ENCODE data around the gene UCHL3.

UCHL3 gene

DNA sequence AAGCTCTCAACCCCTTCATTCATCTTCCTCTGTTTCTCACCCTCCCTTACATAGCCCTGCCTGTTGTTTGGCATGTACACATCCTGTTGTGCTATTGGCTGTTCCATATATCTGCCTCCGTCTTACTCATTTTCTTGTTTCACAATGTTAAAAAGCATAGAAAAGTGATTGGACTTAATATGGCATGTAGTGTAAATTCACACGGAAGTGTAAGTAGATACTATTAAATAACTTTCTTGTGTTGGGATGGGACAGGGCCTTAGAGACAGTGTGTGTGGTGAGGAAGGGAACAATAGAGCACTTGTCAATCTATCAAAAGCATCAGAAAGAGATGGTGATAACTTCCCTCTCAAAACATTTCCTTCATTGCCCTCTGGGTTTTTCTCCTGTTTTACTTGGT is 98.9 kb downstream of the UCHL3 start:
- Histone ChIP-seq H3K9me3 (ENCODE audit: control insufficient read depth, low read length) (no peaks in the 10 kb centered on the region), H3K14ac (ENCODE audit: low read length in 2 of 2) (no peak overlapping the region), H2BK12ac (ENCODE audit: low read length in 2 of 2) (no peak overlapping the region), H3K27me3 (ENCODE audit: control insufficient read depth in 1 of 2, insufficient read depth in 1 of 2, low read length in 2 of 2) (no peaks in the 10 kb centered on the region), H2AK5ac (ENCODE audit: low read length, severe bottlenecking) (no peak overlapping the region), H3K9ac (ENCODE audit: low read length) (no peak overlapping the region), H3K4me1 (ENCODE audit: control insufficient read depth, insufficient read depth, low read depth, low read length) (peaks cover 2% of the 10 kb centered on the region), H3K4me2 (ENCODE audit: low read length, poor library complexity, severe bottlenecking) (no peak overlapping the region), H2BK15ac (ENCODE audit: low read depth, poor library complexity, severe bottlenecking) (no peak overlapping the region), H3K36me3 (ENCODE audit: control insufficient read depth in 1 of 2, insufficient read depth in 2 of 2, low read depth in 1 of 2, low read length in 2 of 2) (peaks cover 3 to 23% of the 10 kb centered on the region in 2 experiments), H4K8ac (ENCODE audit: low read length) (no peak overlapping the region), H3K4ac (ENCODE audit: low read depth in 1 of 2, low read length in 2 of 2) (no peak overlapping the region), H3K4me3 (ENCODE audit: insufficient read depth in 1 of 2, low read depth in 1 of 2, low read length in 2 of 2) (no peak overlapping the region), H3K27ac (ENCODE audit: low read length, poor library complexity, severe bottlenecking) (no peak overlapping the region), H3K18ac (ENCODE audit: low read depth in 1 of 2, low read length in 2 of 2) (no peak overlapping the region), H2BK5ac (ENCODE audit: low read depth, low read length, poor library complexity, severe bottlenecking) (no peak overlapping the region), H4K91ac (ENCODE audit: low read length) (no peak overlapping the region), H3K23ac (ENCODE audit: low read length in 2 of 2) (no peak overlapping the region), H2BK120ac (ENCODE audit: low read depth, low read length) (no peak overlapping the region), H2AFZ (ENCODE audit: low read depth, low read length) (no peak overlapping the region), H3K79me1 (replicated peaks; ENCODE audit: low read length, poor library complexity, severe bottlenecking) (peaks cover 29% of the 10 kb centered on the region)
- 100% methylated on average over 1 of the region's 2 CpGs for WGBS
- no peak for DNase-seq

DNA sequence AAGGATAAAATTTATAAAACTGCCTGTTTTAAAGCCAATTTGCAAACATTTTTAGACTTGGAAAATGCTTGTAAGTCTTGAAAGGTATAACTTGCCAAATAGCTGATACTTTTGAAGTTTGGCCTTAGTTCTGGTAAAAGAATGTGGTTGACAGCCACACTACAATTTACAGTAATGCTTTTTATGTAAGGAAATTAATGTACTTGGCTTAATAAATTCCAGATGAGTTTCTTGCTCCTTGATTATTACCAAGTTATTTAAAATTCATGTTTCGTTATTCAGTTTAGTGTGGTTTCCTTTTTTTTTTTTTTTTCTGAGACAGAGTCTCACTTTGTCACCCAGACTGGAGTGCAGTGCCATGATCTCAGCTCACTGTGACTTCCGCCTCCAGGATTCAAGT is 101.4 kb downstream of the UCHL3 start:
- Histone ChIP-seq H3K4ac (ENCODE audit: low read depth in 1 of 2, low read length in 2 of 2) (no peak overlapping the region), H4K91ac (ENCODE audit: low read length) (no peak overlapping the region), H3K4me1 (ENCODE audit: control insufficient read depth, insufficient read depth, low read depth, low read length) (peaks cover 3% of the 10 kb centered on the region), H3K79me1 (replicated peaks; ENCODE audit: low read length, poor library complexity, severe bottlenecking) (peaks cover 32% of the 10 kb centered on the region), H2BK120ac (ENCODE audit: low read depth, low read length) (no peak overlapping the region), H3K36me3 (ENCODE audit: control insufficient read depth in 1 of 2, insufficient read depth in 2 of 2, low read depth in 1 of 2, low read length in 2 of 2) (peaks cover 3 to 18% of the 10 kb centered on the region in 2 experiments), H4K8ac (ENCODE audit: low read length) (no peak overlapping the region), H2BK5ac (ENCODE audit: low read depth, low read length, poor library complexity, severe bottlenecking) (no peak overlapping the region), H3K27me3 (ENCODE audit: control insufficient read depth in 1 of 2, insufficient read depth in 1 of 2, low read length in 2 of 2) (no peaks in the 10 kb centered on the region), H3K14ac (ENCODE audit: low read length in 2 of 2) (no peak overlapping the region), H2AFZ (ENCODE audit: low read depth, low read length) (no peak overlapping the region), H2BK15ac (ENCODE audit: low read depth, poor library complexity, severe bottlenecking) (no peak overlapping the region), H3K4me2 (ENCODE audit: low read length, poor library complexity, severe bottlenecking) (no peak overlapping the region), H3K9me3 (ENCODE audit: control insufficient read depth, low read length) (no peaks in the 10 kb centered on the region), H3K27ac (ENCODE audit: low read length, poor library complexity, severe bottlenecking) (no peak overlapping the region), H2AK5ac (ENCODE audit: low read length, severe bottlenecking) (no peak overlapping the region), H3K23ac (ENCODE audit: low read length in 2 of 2) (no peak overlapping the region), H2BK12ac (ENCODE audit: low read length in 2 of 2) (no peak overlapping the region), H3K18ac (ENCODE audit: low read depth in 1 of 2, low read length in 2 of 2) (no peak overlapping the region), H3K9ac (ENCODE audit: low read length) (peak overlapping the region; percentile 44), H3K4me3 (ENCODE audit: insufficient read depth in 1 of 2, low read depth in 1 of 2, low read length in 2 of 2) (no peak overlapping the region)
- 96% methylated on average over 2 of the region's 2 CpGs for WGBS
- DNase-seq = no peak

- H3K9ac ChIP-seq (ENCODE audit: low read length) = no peak overlapping the region
- no peak overlapping the region for H3K14ac ChIP-seq (ENCODE audit: low read length in 2 of 2)
- H3K27ac ChIP-seq (ENCODE audit: low read length, poor library complexity, severe bottlenecking) = no peak overlapping the region
- no peak overlapping the region for H3K4me2 ChIP-seq (ENCODE audit: low read length, poor library complexity, severe bottlenecking)
- no peaks in the 10 kb centered on the region for H3K9me3 ChIP-seq (ENCODE audit: control insufficient read depth, low read length)
- H2BK120ac ChIP-seq (ENCODE audit: low read depth, low read length) = no peak overlapping the region
- no peak overlapping the region for H2AFZ ChIP-seq (ENCODE audit: low read depth, low read length)
- no peak overlapping the region for H3K18ac ChIP-seq (ENCODE audit: low read depth in 1 of 2, low read length in 2 of 2)
- no peak overlapping the region for H4K91ac ChIP-seq (ENCODE audit: low read length)
- H2BK5ac ChIP-seq (ENCODE audit: low read depth, low read length, poor library complexity, severe bottlenecking) = no peak overlapping the region
- no peak overlapping the region for H3K23ac ChIP-seq (ENCODE audit: low read length in 2 of 2)
- H3K36me3 ChIP-seq (ENCODE audit: control insufficient read depth in 1 of 2, insufficient read depth in 2 of 2, low read depth in 1 of 2, low read length in 2 of 2) = peaks cover 3 to 16% of the 10 kb centered on the region in 2 experiments
- no peak for DNase-seq
- no peak overlapping the region for H2BK12ac ChIP-seq (ENCODE audit: low read length in 2 of 2)
- H3K79me1 ChIP-seq (replicated peaks; ENCODE audit: low read length, poor library complexity, severe bottlenecking) = peaks cover 35% of the 10 kb centered on the region
- H4K8ac ChIP-seq (ENCODE audit: low read length) = no peak overlapping the region
- WGBS = 100% methylated on average over 1 of the region's 2 CpGs
- no peak overlapping the region for H3K4me3 ChIP-seq (ENCODE audit: insufficient read depth in 1 of 2, low read depth in 1 of 2, low read length in 2 of 2)
- H3K4ac ChIP-seq (ENCODE audit: low read depth in 1 of 2, low read length in 2 of 2) = no peak overlapping the region
- H3K27me3 ChIP-seq (ENCODE audit: control insufficient read depth in 1 of 2, insufficient read depth in 1 of 2, low read length in 2 of 2) = no peaks in the 10 kb centered on the region
- peaks cover 3% of the 10 kb centered on the region for H3K4me1 ChIP-seq (ENCODE audit: control insufficient read depth, insufficient read depth, low read depth, low read length)
- H2AK5ac ChIP-seq (ENCODE audit: low read length, severe bottlenecking) = no peak overlapping the region
- H2BK15ac ChIP-seq (ENCODE audit: low read depth, poor library complexity, severe bottlenecking) = no peak overlapping the region
Observed at GRCh38 chr13:75652726-75653125, 103.1 kb downstream of the UCHL3 start.
